Stimulated activated CD4-positive, alpha-beta T cell treated with anti-CD3 and anti-CD28 coated beads, Interleukin-2, amount 100 ng/mL, for 4 hours (primary cell): ENCODE results near the gene RFC1.
A peak's percentile ranks its signal among the peaks of the same experiment; 100 is the strongest.
"Not testable (repeated sequence)": the region's sequence is repeated elsewhere in the genome, so short reads cannot be mapped to it uniquely, and the experiment has no call there.

Experiments
- DNase-seq: peaks from one replicate; pipeline ENCODE4 v3.0.0-alpha.2; 2020; ENCODE audit warnings: low read depth

Gene RFC1, protein sequence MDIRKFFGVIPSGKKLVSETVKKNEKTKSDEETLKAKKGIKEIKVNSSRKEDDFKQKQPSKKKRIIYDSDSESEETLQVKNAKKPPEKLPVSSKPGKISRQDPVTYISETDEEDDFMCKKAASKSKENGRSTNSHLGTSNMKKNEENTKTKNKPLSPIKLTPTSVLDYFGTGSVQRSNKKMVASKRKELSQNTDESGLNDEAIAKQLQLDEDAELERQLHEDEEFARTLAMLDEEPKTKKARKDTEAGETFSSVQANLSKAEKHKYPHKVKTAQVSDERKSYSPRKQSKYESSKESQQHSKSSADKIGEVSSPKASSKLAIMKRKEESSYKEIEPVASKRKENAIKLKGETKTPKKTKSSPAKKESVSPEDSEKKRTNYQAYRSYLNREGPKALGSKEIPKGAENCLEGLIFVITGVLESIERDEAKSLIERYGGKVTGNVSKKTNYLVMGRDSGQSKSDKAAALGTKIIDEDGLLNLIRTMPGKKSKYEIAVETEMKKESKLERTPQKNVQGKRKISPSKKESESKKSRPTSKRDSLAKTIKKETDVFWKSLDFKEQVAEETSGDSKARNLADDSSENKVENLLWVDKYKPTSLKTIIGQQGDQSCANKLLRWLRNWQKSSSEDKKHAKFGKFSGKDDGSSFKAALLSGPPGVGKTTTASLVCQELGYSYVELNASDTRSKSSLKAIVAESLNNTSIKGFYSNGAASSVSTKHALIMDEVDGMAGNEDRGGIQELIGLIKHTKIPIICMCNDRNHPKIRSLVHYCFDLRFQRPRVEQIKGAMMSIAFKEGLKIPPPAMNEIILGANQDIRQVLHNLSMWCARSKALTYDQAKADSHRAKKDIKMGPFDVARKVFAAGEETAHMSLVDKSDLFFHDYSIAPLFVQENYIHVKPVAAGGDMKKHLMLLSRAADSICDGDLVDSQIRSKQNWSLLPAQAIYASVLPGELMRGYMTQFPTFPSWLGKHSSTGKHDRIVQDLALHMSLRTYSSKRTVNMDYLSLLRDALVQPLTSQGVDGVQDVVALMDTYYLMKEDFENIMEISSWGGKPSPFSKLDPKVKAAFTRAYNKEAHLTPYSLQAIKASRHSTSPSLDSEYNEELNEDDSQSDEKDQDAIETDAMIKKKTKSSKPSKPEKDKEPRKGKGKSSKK

DNA sequence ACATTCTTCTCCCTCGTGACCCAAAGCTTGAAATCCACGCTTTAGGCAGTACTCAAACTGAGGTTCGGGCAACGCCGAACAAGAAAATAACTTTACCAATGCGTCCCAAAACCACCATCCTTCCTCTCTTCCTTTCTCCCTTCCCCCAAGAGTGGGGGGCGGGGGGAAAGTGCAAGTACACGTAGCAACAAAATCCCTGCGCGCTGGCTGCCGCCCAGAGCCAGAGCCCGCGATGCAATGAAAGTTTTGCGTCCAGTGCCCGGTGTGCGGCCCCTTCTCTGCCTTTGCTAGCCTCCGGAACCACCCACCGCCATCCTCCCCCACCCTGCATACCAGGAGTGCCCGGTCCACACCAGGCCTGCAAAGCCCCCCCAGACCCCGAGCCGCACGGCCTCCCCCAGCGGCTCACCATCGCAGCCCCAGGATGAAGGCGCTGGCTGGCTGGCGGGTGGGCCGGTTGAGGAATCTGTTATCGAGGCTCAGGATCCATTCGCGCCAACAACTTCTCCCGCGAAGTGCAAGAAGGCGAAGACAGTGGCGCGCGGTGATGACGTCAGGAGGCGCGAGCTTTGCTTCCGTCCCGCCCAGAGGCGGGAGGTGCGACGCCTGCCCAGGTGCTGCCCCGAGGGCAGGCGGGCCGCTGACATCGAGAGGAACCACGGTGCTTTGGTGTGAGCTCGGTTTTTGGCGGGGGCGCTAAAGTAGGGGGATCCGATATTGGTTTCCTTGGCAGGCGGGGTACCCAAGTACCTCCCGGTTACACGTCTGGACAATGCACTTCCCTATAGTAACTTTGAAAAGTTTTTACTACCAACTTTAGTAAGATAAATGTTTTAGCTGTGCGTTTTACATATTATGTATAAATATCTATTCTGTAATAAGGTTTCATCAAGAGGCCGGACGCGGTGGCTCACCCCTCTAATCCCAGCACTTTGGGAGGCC is at the start of gene RFC1:
Gene RFC1 (minus strand): TSS at position 533 of the 942 bp plus-strand sequence. CDS start 121 bp downstream, at position 412.
- DNase-seq: peak; percentile 91

DNA sequence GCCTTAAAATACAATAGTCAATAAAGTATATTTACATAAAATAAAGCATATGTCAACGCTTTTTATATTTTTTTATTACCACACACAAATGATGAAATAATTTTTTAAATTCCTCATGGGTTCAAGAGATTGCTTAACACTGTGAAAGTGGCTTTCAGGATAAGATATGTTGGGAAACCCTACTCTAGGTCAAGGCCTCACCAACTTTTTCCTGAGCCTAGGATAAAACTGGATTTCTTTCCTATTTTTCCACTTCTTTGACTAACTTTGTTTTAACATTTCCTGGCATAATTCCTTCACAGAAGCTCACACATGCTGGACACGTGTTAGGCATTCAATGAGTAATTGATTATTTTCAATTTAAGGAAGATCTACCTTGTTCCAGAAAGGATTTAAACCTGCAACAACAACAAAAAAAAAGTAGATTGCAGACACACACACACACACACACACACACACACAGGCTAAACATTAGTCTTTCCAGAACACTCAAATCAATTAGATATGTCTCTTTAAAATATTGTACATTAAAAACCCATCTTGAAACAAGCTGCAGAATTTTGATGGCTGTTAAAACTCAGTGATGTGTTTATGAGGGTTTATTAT is 49.6 kb upstream of the RFC1 start:
- no peak for DNase-seq

DNA sequence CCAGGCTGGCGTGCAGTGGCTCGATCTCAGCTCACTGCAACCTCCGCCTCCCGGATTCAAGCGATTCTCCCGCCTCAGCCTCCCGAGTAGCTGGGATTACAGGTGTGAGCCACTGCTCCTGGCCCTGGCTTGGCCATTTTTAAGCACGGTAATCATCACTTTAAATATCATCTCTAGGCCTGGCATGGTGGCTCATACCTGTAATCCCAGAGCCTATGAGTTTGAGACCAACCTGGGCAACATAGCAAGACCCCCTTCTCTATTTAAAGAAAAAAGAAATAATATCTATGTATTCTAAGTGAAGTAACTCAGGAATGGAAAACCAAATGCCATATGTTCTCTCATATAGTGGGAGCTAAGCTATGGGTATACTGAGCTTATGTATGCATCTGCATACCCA is 45.4 kb upstream of the RFC1 start:
- DNase-seq: not testable (repeated sequence)

DNA sequence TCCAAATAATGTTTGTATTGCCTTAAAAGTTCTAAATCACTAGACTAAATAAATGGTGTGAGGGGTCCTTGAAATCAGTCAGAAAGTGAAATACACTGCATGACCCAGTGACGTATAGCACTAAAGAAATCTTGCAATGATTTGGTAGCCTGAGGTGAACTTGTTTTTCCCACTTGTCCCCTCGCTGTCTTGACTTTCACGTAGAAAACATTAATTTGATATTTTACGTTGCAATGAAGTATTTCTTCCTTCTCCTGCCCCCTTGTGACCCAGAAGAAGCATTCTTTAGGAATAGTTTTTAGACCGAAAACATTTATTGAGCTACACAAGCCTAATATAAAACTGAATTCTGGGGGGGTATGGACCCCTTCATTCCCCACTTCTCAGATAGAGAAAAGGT is 44.3 kb upstream of the RFC1 start:
- no peak for DNase-seq

DNA sequence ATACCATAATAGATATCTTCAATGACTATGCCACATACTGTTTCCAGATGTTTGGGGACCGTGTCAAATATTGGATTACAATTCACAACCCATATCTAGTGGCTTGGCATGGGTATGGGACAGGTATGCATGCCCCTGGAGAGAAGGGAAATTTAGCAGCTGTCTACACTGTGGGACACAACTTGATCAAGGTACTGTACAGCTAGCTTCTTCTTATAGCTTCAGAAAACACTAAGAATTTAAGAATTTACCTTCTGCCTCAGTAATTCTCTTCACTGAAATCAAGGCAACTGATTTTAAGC is 41.4 kb upstream of the RFC1 start:
- DNase-seq: no peak

DNA sequence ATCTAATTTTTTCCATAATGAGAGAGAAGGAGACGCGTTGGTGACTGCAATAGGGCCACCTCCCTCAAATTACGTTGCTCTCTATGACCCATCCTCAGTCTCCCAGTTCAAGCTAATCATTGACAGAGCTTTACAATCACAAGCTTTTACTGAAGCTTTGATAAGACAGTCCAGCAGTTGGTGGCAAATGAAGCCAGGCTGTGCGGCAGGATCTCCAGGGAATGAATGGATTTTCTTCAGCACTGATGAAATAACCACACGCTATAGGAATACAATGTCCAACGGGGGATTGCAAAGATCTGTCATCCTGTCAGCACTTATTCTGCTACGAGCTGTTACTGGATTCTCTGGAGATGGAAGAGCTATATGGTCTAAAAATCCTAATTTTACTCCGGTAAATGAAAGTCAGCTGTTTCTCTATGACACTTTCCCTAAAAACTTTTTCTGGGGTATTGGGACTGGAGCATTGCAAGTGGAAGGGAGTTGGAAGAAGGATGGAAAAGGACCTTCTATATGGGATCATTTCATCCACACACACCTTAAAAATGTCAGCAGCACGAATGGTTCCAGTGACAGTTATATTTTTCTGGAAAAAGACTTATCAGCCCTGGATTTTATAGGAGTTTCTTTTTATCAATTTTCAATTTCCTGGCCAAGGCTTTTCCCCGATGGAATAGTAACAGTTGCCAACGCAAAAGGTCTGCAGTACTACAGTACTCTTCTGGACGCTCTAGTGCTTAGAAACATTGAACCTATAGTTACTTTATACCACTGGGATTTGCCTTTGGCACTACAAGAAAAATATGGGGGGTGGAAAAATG is 40.8 kb upstream of the RFC1 start, which contains the start of gene KLB:
Gene KLB (plus strand): TSS at position 168 of the 821 bp plus-strand sequence. CDS start 20 bp downstream, at position 188.
- DNase-seq: no peak

DNA sequence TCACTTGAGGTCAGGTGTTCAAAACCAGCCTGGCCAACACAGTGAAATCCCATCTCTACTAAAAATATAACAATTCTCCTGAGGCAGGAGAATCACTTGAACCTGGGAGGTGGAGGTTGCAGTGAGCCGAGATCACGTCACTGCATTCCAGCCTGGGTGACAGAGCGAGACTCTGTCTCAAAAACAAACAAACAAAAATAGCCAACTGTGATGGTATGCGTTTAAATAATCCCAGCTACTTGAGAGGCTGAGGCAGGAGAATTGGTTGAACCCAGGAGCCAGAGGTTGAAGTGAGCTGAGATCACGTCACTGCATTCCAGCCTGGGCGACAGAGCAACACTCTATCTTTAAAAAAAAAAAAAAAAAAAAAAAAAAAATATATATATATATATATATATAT is 35.5 kb upstream of the RFC1 start:
- DNase-seq: not testable (repeated sequence)

DNA sequence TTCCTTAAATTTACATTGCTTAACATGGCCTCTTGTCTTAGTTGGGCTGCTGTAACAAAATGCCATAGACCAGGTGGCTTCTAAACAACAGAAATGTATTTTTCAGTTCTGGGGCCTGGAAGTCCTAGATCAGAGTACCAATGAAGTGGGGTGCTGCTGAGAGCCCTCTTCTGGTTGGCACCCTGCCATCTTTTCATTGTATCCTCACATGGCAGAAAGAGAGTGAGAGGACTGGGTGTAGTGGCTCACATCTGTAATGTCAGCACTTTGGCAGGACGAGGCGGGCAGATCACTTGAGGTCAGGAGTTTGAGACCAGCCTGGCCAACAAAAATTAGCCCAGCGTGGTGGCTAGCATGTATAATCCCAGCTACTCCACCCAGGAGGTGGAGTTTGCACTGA is 28.5 kb upstream of the RFC1 start:
- DNase-seq: no peak

DNA sequence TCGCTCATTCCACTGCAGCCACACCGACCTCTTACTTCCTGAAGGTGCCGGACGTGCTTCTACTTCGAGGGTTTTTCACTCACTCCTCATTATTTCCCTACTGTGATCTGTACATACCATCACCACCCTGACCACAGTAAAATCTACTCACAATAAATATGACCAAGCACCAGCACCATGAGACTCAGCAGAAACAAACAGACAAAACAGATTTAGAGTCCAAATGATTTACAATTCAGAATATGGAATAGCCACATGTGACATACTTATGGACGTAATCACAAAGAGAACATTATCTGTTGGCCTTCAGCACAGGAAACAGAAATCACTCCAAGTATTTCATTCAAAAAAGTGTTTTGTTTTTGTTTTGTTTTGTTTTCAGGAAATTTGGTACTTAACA is 24.4 kb upstream of the RFC1 start:
- DNase-seq: no peak

DNA sequence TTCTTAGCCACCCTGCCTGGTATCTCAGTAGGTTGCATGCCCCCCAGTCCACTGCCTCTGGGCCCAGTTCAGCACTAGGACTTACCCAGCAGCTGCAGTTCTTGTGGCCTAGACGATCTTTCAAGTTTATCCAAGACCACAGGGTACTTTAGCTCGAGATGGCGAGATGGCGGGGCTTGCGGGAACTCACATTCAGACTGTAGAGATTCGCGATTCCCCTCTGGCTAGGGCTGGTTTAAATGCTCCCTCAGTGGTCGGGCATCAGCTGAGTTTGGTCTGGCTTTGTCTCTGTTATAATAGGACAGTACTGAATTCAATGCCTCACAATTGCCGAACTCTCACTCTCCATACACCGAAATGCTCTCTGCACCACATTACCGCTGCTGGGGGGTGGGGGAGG is 18.4 kb upstream of the RFC1 start:
- no peak for DNase-seq

DNA sequence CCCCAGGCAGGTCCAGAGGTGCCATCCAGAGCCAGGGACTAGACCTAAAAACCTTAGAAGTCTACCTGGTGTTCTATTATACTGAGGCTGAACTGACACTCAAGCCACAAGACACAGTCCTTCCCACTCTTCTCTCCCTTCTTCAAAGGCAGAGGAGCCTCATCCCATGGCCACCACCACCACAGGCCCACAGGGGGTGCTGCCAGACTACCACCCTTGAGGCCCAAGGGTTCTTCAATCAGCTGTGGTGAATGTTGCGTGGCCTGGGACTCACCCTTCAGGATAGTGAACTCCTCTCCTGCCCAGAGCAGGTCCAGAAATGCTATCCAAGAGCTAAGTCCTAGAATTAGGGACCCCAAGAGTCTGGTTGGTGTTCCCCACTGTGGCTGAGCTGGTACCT is 17.5 kb upstream of the RFC1 start:
- no peak for DNase-seq

DNA sequence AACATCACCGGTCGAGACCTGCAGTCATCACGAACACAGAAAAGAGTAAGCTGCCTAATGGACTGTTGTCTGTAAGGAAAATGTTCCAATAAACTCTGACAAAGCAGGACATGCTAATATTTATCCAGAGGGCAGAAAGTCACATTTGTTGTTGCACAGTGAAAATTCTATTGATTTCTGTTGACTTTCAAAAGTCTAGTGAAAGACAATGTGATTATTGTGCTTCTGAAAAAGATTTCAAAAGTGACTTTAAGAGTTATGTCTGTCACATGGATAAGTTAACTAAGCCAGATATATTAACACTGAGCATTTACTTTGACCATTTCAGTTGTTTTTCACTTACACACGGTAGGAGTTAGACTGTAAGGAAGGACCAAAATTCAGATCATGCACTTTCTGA is 9.3 kb upstream of the RFC1 start:
- DNase-seq: no peak

DNA sequence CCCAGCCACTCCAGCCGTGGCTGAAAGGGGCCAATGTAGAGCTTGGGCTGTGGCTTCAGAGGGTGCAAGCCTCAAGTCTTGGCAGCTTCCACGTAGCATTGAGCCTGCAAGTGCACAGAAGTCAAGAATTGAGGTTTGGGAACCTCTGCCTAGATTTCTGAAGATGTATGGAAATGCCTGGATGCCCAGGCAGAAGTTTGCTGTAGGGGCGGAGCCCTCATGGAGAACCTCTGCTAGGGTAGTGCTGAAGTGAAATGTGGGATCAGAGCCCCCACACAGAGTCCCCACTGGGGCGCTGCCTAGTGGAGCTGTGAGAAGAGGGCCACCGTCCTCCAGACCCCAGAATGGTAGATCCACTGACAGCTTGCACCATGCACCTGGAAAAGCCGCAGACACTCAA is 5.0 kb upstream of the RFC1 start:
- not testable (repeated sequence) for DNase-seq

DNA sequence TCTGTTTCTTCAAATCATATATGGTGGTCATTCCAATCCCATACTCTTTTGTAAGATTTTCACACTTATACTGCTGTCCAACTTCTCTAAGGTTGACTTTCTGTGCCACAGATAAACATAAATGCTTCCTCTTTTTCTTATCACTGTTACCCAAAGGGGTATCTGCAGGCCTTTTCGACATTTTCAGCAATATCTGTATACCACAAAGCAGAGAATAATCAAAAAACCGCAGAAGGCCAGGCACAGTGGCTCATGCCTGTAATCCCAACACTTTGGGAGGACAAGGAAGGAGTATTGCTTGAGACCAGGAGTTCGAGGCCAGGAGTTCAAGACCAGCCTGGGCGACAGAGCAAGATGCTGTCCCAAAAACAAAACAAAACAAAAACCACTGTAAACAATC is 3.1 kb upstream of the RFC1 start:
- no peak for DNase-seq

DNA sequence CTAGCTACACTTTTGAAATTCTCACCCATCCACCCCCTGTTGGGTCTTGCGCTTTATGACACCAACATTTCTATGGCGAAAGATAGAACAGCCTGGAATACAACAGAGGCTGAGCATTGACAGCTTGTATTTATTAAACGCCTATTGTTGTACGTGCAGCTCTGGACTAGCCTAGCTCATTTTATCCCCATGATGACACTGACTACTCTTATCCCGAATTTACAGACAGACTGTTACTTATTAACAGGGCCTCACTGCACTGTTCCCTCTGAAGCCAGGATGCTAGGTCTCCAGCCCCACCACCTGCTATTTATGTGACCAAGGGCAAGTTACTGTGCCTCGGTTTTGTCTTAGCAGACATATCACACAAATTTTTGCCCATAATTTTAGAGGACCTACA is 1.0 kb upstream of the RFC1 start:
- no peak for DNase-seq

DNA sequence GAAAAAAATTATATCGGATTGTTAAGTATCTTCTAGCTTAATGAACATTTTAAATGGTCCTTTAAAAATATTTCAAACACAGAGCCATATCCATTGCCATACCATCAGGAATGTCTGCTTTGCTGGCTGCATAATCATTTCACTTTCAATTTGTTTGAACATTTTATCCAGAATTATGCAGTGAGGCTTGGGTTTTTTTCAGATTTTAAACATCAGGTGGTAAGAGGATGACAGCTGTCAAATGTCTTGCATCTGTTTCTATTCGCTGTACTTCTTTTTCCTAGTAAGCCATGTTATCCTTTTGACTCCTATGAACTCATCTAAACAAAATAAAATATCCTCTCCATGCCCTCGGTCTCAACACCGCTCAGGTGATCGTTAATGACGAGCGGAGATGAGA is 802 bp downstream of the RFC1 start:
- no peak for DNase-seq

DNA sequence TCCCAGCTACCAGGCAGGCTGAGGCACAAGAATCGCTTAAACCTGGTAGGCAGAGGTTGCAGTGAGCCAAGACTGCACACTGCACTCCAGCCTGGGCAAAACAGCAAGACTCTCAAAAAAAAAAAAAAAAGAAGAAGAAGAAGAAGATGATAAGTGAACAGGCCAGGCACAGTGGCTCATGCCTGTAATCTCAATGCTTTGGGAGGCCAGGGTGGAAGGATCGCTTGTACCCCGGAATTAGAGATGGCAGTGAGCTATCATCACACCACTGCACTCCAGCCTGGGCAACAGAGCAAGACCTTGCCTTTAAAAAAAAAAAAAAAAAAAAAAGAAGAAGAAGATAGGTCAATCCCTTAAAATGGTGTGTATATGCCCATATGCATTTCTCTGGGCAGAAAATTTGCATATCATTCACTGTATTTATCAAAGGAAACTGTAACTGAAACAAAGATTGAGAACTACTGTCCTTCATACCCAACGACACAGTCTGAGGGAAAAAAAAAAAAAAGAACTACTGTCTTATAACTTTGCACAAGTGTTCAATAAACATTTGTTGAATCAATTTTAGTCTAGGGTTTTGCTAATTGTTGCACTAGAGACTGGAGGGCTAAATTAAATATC is 2.3 kb downstream of the RFC1 start:
- DNase-seq: no peak

DNA sequence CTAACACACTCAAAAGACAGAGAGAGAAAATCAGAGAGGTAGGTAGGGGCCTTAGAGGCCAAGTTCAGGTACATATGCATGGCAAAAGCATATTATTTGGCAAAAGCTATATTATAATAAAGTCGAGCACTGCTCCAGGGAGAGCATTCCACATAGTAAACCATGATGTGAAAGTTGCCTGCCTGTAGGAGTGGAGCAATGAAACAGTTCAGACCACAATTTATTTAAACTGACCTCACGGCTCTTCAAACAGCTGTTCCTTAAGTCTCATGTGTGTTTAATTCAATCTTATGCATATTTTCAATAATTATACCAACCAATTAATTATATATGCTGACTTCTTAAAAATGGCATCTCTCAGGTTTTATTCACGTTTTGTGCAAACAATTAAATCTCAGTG is 3.3 kb downstream of the RFC1 start:
- DNase-seq: no peak

DNA sequence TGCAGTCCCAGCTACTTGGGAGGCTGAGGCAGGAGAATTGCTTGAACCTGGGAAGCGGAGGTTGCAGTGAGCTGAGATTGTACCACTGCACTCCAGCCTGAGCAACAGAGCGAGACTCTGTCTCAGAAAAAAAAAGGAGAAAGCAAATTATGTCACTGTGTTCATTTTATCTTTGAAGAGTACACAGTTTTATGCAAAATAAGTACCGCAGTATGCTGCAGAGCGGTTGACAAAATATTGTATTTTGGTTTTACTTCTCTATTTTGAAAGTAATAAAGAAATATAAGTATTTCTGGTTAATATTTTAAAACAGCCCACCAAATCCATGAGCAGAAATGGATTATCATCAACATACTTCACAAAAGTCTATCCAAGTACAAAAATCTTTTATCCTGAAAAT is 5.6 kb downstream of the RFC1 start:
- DNase-seq: not testable (repeated sequence)

DNA sequence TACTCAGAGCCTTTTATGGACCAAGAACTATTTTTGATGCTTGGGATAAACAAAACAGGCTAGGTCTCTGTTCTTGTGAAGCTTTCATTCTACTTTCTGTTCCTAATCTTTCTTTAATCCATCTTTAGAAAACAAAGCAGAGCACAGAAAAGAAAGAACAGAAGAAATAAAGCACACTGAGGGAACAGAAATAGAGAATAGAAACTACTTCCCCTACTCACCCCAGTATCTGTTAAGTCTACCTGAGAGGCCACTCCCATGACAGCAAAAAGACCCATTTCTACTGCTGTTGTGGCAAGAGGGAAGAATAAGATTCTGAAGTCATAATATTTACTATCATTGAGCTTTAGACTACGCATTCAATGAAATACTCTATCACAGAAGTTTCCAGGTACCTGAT is 9.2 kb downstream of the RFC1 start:
- DNase-seq: no peak
